HCT116 (cell line): ENCODE data around the gene BRD2. TPM values are rescaled to one million over a fixed set of nuclear protein-coding genes. Genes with fewer than 3 reads are reported as not detected.
A peak's percentile ranks its signal among the peaks of the same experiment; 100 is the strongest.

Source experiments
- ATAC-seq: fragments of 200-7000 bp; cut with Tn5 transposase; 2 replicates; pipeline ENCODE4 v1.9.1; 2020; ENCODE audit warnings: mild to moderate bottlenecking, moderate library complexity
- BruUV-seq: library from RNA; stranded (reverse); fragments of 400-500 nt; replicated peaks from 2 replicates; lab custom pipeline; 2021; lab: Mats Ljungman, UMichigan
- CTCF ChIA-PET: fragments of 300-600 bp; sonication (Branson Sonifier 250); formaldehyde crosslinking; loops from one replicate; lab custom pipeline; 2021; ENCODE audit warnings: antibody characterized with exemption; lab: Charles Lee
- POLR2A ChIA-PET: fragments of 300-600, 350-600 bp; sonication (Branson Sonifier 250); formaldehyde crosslinking; loops from one replicate; lab custom pipeline; 2021; ENCODE audit warnings: antibody characterized with exemption; lab: Charles Lee
- RAD21 ChIA-PET, 2 experiments: fragments of 300-600 bp; sonication (Branson Sonifier 250); formaldehyde crosslinking; loops; one replicate each; lab custom pipeline; 2023; ENCODE audit warnings: low total read pairs in 2 of 2; ENCODE audit not compliant: uncharacterized antibody in 2 of 2, unreplicated experiment in 2 of 2, low non-redundant PET in 1 of 2; lab: Charles Lee
- DNase-seq: peaks from one replicate; pipeline ENCODE4 v3.0.0-alpha.2; 2010; ENCODE audit warnings: low read depth, low spot score
- H2AFZ ChIP-seq: fragments of 200-600 bp; shearing (Covaris generic), sonication (generic); 2 replicates; pipeline ENCODE4 v1.6.1; 2017; ENCODE audit warnings: low read depth, mixed run types, mixed read lengths, antibody characterized with exemption, low read length; ENCODE audit not compliant: poor library complexity, severe bottlenecking
- H3K27ac ChIP-seq: 2 replicates; pipeline ENCODE4 v1.5.1; 2012; ENCODE audit warnings: low read depth, low read length
- H3K27me3 ChIP-seq: fragments of 200-600 bp; sonication (generic); 2 replicates; pipeline ENCODE4 v1.6.1; 2016; ENCODE audit warnings: mixed run types, low read length, mixed read lengths; ENCODE audit not compliant: insufficient read depth
- H3K36me3 ChIP-seq, 2 experiments: fragments of 200-500 bp in 1 of 2; fragments of 200-600 bp in 1 of 2; sonication (Bioruptor generic) in 1 of 2; sonication (generic) in 1 of 2; 2 replicates each; pipeline versions ENCODE4 v1.5.1 to v1.6.1; 2014 to 2016; ENCODE audit warnings: low read length in 2 of 2, inconsistent platforms in 1 of 2, mixed read lengths in 1 of 2, mixed run types in 1 of 2; ENCODE audit not compliant: insufficient read depth in 2 of 2, control insufficient read depth in 1 of 2
- H3K4me1 ChIP-seq, 2 experiments: fragments of 200-600 bp in 1 of 2; sonication (generic) in 1 of 2; 2 replicates each; pipeline versions ENCODE4 v1.5.1 to v1.6.1; 2012 to 2017; ENCODE audit warnings: low read length in 2 of 2, inconsistent platforms in 1 of 2, mild to moderate bottlenecking in 1 of 2, mixed read lengths in 1 of 2, mixed run types in 1 of 2, moderate library complexity in 1 of 2; ENCODE audit not compliant: insufficient read depth in 2 of 2, control insufficient read depth in 1 of 2
- H3K4me2 ChIP-seq: fragments of 200-600 bp; sonication (generic); 2 replicates; pipeline ENCODE4 v1.6.1; 2017; ENCODE audit warnings: mixed run types, low read length, mixed read lengths
- H3K4me3 ChIP-seq, 2 experiments: fragments of 200-600 bp in 1 of 2; sonication (generic) in 1 of 2; replicated peaks in 1 of 2; 2 replicates each; pipeline ENCODE4 v1.5.1; 2011 to 2016; ENCODE audit warnings: low read length in 2 of 2, control low read depth in 1 of 2, low read depth in 1 of 2, mild to moderate bottlenecking in 1 of 2, mixed read lengths in 1 of 2, mixed run types in 1 of 2
- H3K79me2 ChIP-seq: fragments of 200-600 bp; sonication (generic); 2 replicates; pipeline ENCODE4 v1.6.1; 2017; ENCODE audit warnings: mild to moderate bottlenecking, mixed run types, low read length, moderate library complexity, mixed read lengths; ENCODE audit not compliant: insufficient read depth
- H3K9ac ChIP-seq: fragments of 200-600 bp; sonication (generic); 2 replicates; pipeline ENCODE4 v1.6.1; 2016; ENCODE audit warnings: low read length, mixed read lengths
- H3K9me2 ChIP-seq: fragments of 200-600 bp; sonication (generic), shearing (Covaris generic); 2 replicates; pipeline ENCODE4 v1.6.1; 2017; ENCODE audit warnings: mixed run types, mild to moderate bottlenecking, moderate library complexity; ENCODE audit not compliant: insufficient read depth
- H3K9me3 ChIP-seq, 2 experiments: fragments of 200-500 bp in 1 of 2; fragments of 200-600 bp in 1 of 2; sonication (Bioruptor generic) in 1 of 2; sonication (generic) in 1 of 2; 2 replicates each; pipeline ENCODE4 v1.6.1; 2014 to 2017; ENCODE audit warnings: low read length in 2 of 2, mixed read lengths in 2 of 2, inconsistent platforms in 1 of 2, low read depth in 1 of 2, mild to moderate bottlenecking in 1 of 2, mixed run types in 1 of 2, moderate library complexity in 1 of 2; ENCODE audit not compliant: control insufficient read depth in 1 of 2, insufficient read depth in 1 of 2
- H4K20me1 ChIP-seq: fragments of 200-600 bp; sonication (generic), shearing (Covaris generic); 2 replicates; pipeline ENCODE4 v1.6.1; 2017; ENCODE audit warnings: mixed run types, mild to moderate bottlenecking, moderate library complexity; ENCODE audit not compliant: insufficient read depth
- ATF3 ChIP-seq: IDR thresholded peaks from 2 replicates; pipeline ENCODE4 v1.6.1; 2012
- CBX3 ChIP-seq: IDR thresholded peaks from 2 replicates; pipeline ENCODE4 v1.6.1; 2012; ENCODE audit warnings: low read depth
- CEBPB ChIP-seq: IDR thresholded peaks from 2 replicates; pipeline ENCODE4 v1.6.1; 2012; ENCODE audit warnings: low read depth
- CTCF ChIP-seq, 3 experiments: fragments of 200-600 bp in 1 of 3; sonication (generic) in 1 of 3; IDR thresholded peaks in 2 of 3; conservative IDR thresholded peaks in 1 of 3; 2 replicates each; pipeline ENCODE4 v1.5.1; 2012 to 2017; ENCODE audit warnings: low read depth in 2 of 3, low read length in 2 of 3, antibody characterized with exemption in 1 of 3, borderline replicate concordance in 1 of 3, control low read depth in 1 of 3, mild to moderate bottlenecking in 1 of 3, mixed read lengths in 1 of 3, mixed run types in 1 of 3, moderate library complexity in 1 of 3; ENCODE audit not compliant: insufficient read depth in 1 of 3
- EGR1 ChIP-seq: IDR thresholded peaks from 2 replicates; pipeline ENCODE4 v1.6.1; 2012; ENCODE audit warnings: low read depth
- ELF1 ChIP-seq: IDR thresholded peaks from 2 replicates; pipeline ENCODE4 v1.6.1; 2012; ENCODE audit warnings: low read depth, borderline replicate concordance
- EZH2 ChIP-seq: fragments of 200-600 bp; sonication (generic); IDR thresholded peaks from 2 replicates; pipeline ENCODE4 v1.6.1; 2017; ENCODE audit warnings: antibody characterized with exemption, mixed run types
- EZH2phosphoT487 ChIP-seq: fragments of 200-600 bp; IDR thresholded peaks from 2 replicates; pipeline ENCODE4 v1.6.1; 2018; ENCODE audit warnings: antibody characterized with exemption, borderline replicate concordance
- FOSL1 ChIP-seq: IDR thresholded peaks from 2 replicates; pipeline ENCODE4 v1.6.1; 2012; ENCODE audit warnings: low read depth
- POLR2A ChIP-seq: IDR thresholded peaks from 2 replicates; pipeline ENCODE4 v1.7.0; 2011; ENCODE audit warnings: borderline replicate concordance; ENCODE audit not compliant: insufficient read depth, insufficient read length; ENCODE audit errors: extremely low read depth
- REST ChIP-seq: IDR thresholded peaks from 2 replicates; pipeline ENCODE4 v1.6.1; 2012; ENCODE audit warnings: low read depth
- SRF ChIP-seq: IDR thresholded peaks from 2 replicates; pipeline ENCODE4 v1.6.1; 2012; ENCODE audit warnings: low read depth
- intact Hi-C: fragments of 100-400 bp; cut with micrococcal nuclease; formaldehyde crosslinking; loops from 2 replicates; pipeline ENCODE4 v1.10.0; 2022
- total RNA-seq: library from RNA; stranded (reverse); gene quantifications from one replicate; pipeline ENCODE4 v1.2.1, GENCODE V29; 2021; ENCODE audit not compliant: unreplicated experiment

Gene BRD2
- total RNA-seq, 1 experiment from 2014 or later, result 260 TPM

- no peak overlapping the region for H3K4me2 ChIP-seq
- H3K36me3 ChIP-seq, result no peaks in the 10 kb centered on the region
- no peak overlapping the region for H3K27ac ChIP-seq
- no peaks in the 10 kb centered on the region for H3K9me2 ChIP-seq
- no peak overlapping the region for H3K9ac ChIP-seq
- peaks cover 22% of the 10 kb centered on the region for H3K27me3 ChIP-seq
- DNase-seq, result no peak
- peak; percentile 32; the same call in 1 of the 2 replicates for ATAC-seq
- H2AFZ ChIP-seq, result no peak overlapping the region
- no TSS peak for BruUV-seq
- intact Hi-C loops, result no loop called here
- ChIA-PET RAD21 (no interaction called here), POLR2A (interaction anchor here (0.8 kb wide), 1 partner anchor 18 kb away, joined by 3 read pairs; no protein-coding TSS in a partner anchor), CTCF (interaction anchor here (0.8 to 1.6 kb wide), 3 partner anchors 13 to 45 kb away, joined by 3 to 4 read pairs (median 4); no protein-coding TSS in a partner anchor)
- no peak for TF ChIP-seq CBX3
- no peak for TF ChIP-seq SRF
- TF ChIP-seq EZH2, result no peak
- TF ChIP-seq EGR1, result no peak
- no peak for TF ChIP-seq POLR2A
- TF ChIP-seq CTCF (IDR thresholded peaks at IDR 0.05 in 2 of 3, conservative IDR thresholded peaks at IDR 0.05 in 1 of 3; ENCODE audit: borderline replicate concordance in 1 of 3, insufficient read depth in 1 of 3, low read depth in 2 of 3, low read length in 2 of 3), result no peak
- TF ChIP-seq ELF1, result no peak
- TF ChIP-seq FOSL1, result no peak
- no peak for TF ChIP-seq EZH2phosphoT487
- no peak for TF ChIP-seq REST
- no peak for TF ChIP-seq CEBPB
- no peak for TF ChIP-seq ATF3
- no peaks in the 10 kb centered on the region for H4K20me1 ChIP-seq
- H3K4me1 ChIP-seq, result no peaks in the 10 kb centered on the region
- H3K9me3 ChIP-seq, result no peaks in the 10 kb centered on the region
- H3K4me3 ChIP-seq, result no peak overlapping the region
- no peaks in the 10 kb centered on the region for H3K79me2 ChIP-seq
Observed at GRCh38 chr6:33029328-33030184, 61.2 kb downstream of the BRD2 start.
